Gastrocnemius medialis (tissue), 4 donors: ENCODE results near the gene PGC. TPM values are rescaled to one million over a fixed set of nuclear protein-coding genes. Genes with fewer than 3 reads are reported as not detected.

Source experiments
- ATAC-seq, 2 donors: fragments of 150-250 bp; one replicate each; pipeline ENCODE4 v1.9.1; 2016
- DNase-seq, 2 donors: peaks; one replicate each; pipeline ENCODE4 v3.0.0-alpha.2; 2019
- H3K27ac ChIP-seq, 4 donors: fragments of 200-600 bp; sonication (generic); 1 replicate in 1 of 4; 2 replicates in 3 of 4; pipeline ENCODE4 v1.5.1; 2016 to 2018; ENCODE audit warnings: mild to moderate bottlenecking in 2 of 4, moderate library complexity in 1 of 4
- H3K27me3 ChIP-seq, 3 donors: fragments of 200-600 bp; sonication (generic) in 2 of 3; 1 replicate in 1 of 3; 2 replicates in 2 of 3; pipeline versions ENCODE4 v1.5.1 to v1.6.0; 2016 to 2019; ENCODE audit warnings: mild to moderate bottlenecking in 1 of 3, moderate library complexity in 1 of 3
- H3K36me3 ChIP-seq, 2 donors: fragments of 200-600 bp; sonication (generic) in 1 of 2; one replicate each; pipeline ENCODE4 v1.5.1; 2017 to 2018
- H3K4me1 ChIP-seq, 2 donors: fragments of 200-600 bp; sonication (generic) in 1 of 2; one replicate each; pipeline ENCODE4 v1.5.1; 2016 to 2017; ENCODE audit warnings: mild to moderate bottlenecking in 2 of 2
- H3K4me3 ChIP-seq, 4 donors: fragments of 200-600 bp; sonication (generic) in 3 of 4; 1 replicate in 1 of 4; 2 replicates in 3 of 4; pipeline ENCODE4 v1.5.1; 2016 to 2019; ENCODE audit warnings: mild to moderate bottlenecking in 2 of 4
- H3K9me3 ChIP-seq, 3 donors: fragments of 200-600 bp; sonication (generic) in 2 of 3; 1 replicate in 1 of 3; 2 replicates in 2 of 3; pipeline ENCODE4 v1.5.1; 2016 to 2019
- POLR2A ChIP-seq, 2 donors: fragments of 450-650 bp; IDR thresholded peaks; one replicate each; pipeline ENCODE4 v1.6.1; 2017; ENCODE audit warnings: antibody characterized with exemption in 2 of 2, mild to moderate bottlenecking in 2 of 2, moderate library complexity in 2 of 2
- in situ Hi-C, 4 donors: fragments of 200-750 bp; cut with MboI; loops; one replicate each; pipeline versions ENCODE4 v1.15.0 to v1.8.0; 2017; ENCODE audit warnings: low sequenced_read_pairs in 4 of 4
- intact Hi-C: fragments of 100-400 bp; cut with DNase I; formaldehyde crosslinking; loops from one replicate; pipeline ENCODE4 v1.15.1; 2023; ENCODE audit warnings: low total_unique reads
- total RNA-seq, 4 donors: library from RNA; depleted of rRNA; stranded (reverse); fragments of >200 nt; gene quantifications; one replicate each; pipeline versions ENCODE4 v1.1.0 to v1.2.3, GENCODE V29; 2016
- TF ChIP-seq, protein P1 (sequence below), 5 experiments: fragments of 450-650 bp in 3 of 5; fragments of 200-600 bp in 2 of 5; sonication (generic) in 2 of 5; IDR thresholded peaks in 4 of 5; conservative IDR thresholded peaks in 1 of 5; 1 replicate in 4 of 5; 2 replicates in 1 of 5; pipeline ENCODE4 v1.5.1; 2016 to 2019; ENCODE audit warnings: antibody characterized with exemption in 5 of 5, mild to moderate bottlenecking in 3 of 5, moderate library complexity in 3 of 5

PGC gene
- total RNA-seq, 4 donors from 2014 or later = not detected

DNA sequence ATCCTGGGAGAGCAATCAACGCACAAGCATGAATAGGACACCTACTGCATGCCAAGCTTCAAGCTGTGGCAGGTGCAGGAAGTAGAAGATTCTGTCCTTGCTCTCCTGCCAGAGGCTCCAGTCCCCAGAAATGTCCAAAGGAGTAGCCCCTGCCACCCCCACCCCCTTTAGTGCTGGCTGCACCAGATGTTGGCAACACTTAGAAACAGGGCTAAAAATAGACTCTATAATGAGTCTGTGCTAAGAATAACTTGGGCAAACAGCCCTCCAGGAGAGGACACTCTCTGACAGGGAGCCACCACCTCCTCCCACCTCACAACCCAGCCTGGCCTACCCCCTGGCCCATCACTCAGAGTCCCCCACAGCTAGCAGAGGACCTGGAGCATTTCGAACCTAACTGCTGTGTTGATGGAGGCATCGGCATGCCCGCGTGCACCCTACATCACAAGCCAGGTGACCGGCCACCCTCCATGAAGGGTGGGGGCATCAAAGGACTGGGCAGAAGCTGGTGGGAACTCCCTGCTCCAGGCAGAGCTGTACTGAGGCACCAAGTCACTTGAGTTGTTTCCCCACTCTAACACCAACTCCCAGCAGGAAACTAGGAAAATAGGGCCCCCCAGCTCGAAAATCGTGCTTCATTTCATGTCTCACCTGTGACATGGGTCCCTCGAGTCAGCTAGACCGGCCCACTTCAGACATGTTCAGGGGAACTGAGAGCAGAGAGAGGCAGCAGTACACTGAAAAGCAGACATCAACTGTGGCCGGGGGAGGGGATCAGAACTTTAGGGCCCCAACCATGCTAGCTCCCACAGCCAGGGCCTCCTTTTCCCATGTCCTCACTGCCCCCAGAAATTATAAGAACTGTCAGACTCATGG is 30.4 kb downstream of the PGC start:
- no peaks in the 10 kb centered on the region for H3K36me3 ChIP-seq
- peak; percentile 32 to 57 for TF ChIP-seq POLR2A (IDR thresholded peaks at IDR 0.05)
- TF ChIP-seq, protein P1, sequence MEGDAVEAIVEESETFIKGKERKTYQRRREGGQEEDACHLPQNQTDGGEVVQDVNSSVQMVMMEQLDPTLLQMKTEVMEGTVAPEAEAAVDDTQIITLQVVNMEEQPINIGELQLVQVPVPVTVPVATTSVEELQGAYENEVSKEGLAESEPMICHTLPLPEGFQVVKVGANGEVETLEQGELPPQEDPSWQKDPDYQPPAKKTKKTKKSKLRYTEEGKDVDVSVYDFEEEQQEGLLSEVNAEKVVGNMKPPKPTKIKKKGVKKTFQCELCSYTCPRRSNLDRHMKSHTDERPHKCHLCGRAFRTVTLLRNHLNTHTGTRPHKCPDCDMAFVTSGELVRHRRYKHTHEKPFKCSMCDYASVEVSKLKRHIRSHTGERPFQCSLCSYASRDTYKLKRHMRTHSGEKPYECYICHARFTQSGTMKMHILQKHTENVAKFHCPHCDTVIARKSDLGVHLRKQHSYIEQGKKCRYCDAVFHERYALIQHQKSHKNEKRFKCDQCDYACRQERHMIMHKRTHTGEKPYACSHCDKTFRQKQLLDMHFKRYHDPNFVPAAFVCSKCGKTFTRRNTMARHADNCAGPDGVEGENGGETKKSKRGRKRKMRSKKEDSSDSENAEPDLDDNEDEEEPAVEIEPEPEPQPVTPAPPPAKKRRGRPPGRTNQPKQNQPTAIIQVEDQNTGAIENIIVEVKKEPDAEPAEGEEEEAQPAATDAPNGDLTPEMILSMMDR (IDR thresholded peaks at IDR 0.05 in 4 of 5, conservative IDR thresholded peaks at IDR 0.05 in 1 of 5) = no peak
- intact Hi-C loops (no loop called here), in situ Hi-C loops (no loop called here)
- no peaks in the 10 kb centered on the region for H3K9me3 ChIP-seq
- ATAC-seq = peak; percentile 52 to 55
- DNase-seq = peak; percentile 71 to 80
- H3K27me3 ChIP-seq = no peaks in the 10 kb centered on the region
- H3K27ac ChIP-seq = peak overlapping the region; percentile 97 to 99 (median 98)
- no peak overlapping the region for H3K4me3 ChIP-seq
- peaks cover 99 to 100% of the 10 kb centered on the region in 2 donors for H3K4me1 ChIP-seq

DNA sequence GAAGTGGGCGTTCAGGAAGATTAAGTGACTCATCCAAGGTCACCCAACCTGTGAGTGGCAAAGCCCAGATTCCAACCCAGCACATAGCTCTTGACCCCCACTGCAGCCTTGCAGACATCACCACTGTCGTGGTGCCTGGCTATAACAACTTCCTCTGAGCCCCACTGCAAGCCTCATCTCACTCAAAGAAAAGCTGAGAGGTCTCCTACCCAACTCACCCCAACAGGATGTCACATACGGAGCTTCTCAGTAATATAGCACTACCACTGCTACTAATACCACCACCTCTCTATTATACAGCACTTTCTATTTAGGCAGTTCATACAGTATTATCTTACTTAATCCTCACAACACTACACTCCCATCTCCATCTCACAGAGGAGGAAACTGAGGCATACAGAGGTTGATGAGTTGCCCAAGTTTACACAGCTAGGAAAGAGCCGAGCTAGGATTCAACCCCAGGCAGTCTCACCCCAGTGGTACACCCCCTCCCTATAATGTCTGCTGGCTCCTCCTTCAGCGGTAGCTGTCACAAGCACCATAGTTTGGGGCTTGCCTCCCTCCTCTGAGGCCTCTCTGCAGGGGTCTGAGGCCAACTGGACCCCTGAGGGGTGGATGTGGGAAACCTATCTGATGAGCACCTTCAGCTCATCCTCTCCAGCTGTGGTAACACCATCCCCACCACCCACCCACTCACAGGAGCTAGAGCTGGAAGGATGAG is 31.2 kb downstream of the PGC start:
- intact Hi-C loops (no loop called here), in situ Hi-C loops (no loop called here)
- DNase-seq (no peak), ATAC-seq (no peak)
- Histone ChIP-seq H3K27ac (peak overlapping the region; percentile 97 to 99 (median 98)), H3K36me3 (no peaks in the 10 kb centered on the region), H3K4me3 (no peak overlapping the region), H3K9me3 (no peaks in the 10 kb centered on the region), H3K4me1 (peaks cover 100% of the 10 kb centered on the region in 2 donors), H3K27me3 (no peaks in the 10 kb centered on the region)
- TF ChIP-seq, protein P1 (IDR thresholded peaks at IDR 0.05 in 4 of 5, conservative IDR thresholded peaks at IDR 0.05 in 1 of 5) = no peak

DNA sequence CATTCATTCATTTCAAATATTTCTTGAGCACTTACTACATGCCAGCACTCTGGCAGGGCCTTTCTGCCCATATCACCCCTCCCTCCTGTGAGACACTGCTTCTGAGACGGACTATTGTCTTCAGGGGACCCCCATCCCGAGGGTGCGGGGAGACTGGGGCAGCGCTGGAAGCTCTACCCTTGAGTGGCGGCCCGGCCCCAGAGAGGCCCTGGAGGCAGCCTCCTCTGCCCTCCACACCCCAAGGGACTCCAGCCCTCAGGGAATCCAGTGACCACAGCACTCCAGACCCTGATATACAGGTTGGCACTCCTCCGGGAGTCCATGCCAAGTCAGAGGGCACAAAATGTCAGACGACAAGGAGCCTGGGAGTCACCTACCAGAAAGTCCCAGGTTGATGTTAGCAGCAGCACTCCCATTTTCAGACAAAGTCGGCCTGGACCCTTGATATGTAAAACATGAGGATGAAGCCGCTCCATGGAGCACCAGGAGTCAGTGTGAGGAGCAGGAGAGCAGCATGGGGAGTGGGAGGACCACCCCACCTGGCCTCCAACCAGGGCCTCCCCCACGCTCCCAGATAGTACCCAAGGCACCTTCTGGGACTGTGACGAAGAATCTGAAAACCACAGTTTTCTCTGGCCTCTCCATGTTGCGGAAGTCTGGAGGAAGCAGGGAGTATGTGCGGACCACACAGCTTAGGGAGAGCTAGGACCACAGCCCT is 32.5 kb downstream of the PGC start:
- ATAC-seq = no peak
- in situ Hi-C loops = no loop called here
- no peak for DNase-seq
- TF ChIP-seq, protein P1 (IDR thresholded peaks at IDR 0.05 in 4 of 5, conservative IDR thresholded peaks at IDR 0.05 in 1 of 5) = no peak
- no peak for TF ChIP-seq POLR2A (IDR thresholded peaks at IDR 0.05)
- H3K36me3 ChIP-seq = no peaks in the 10 kb centered on the region
- no peaks in the 10 kb centered on the region for H3K9me3 ChIP-seq
- no peak overlapping the region for H3K4me3 ChIP-seq
- intact Hi-C loops = no loop called here
- peak overlapping the region; percentile 97 to 99 (median 98) for H3K27ac ChIP-seq
- H3K27me3 ChIP-seq = no peaks in the 10 kb centered on the region
- peaks cover 100% of the 10 kb centered on the region in 2 donors for H3K4me1 ChIP-seq

DNA sequence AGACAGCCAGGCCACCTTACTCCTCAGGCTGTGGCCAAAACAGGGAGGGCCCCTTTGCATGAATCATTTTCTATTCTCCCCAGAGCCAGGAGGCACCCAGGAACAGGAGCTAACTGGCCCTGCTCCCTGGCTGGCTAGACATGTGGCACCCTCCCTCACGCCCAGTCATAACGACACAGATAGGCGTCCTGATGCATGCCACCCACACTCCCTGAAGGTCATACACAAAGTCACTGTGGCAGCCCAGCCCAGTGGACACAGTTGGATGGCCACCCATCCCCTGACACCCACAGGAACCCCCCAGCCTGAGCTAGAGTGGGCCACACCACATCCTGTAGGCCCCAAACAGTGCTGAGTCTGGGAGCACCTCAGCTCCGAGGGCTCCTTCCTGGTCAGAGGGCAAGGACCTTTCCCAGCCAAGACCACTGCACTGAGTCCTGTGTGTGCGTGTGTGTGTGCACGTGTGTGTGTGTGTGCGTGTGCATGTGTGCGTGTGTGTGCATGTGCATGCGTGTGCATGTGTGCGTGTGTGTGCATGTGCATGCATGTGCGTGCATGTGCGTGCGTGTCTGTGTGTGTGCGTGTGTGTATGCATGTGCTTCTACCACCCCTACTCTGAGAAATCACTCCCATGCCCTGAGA is 33.4 kb downstream of the PGC start:
- no peak for TF ChIP-seq POLR2A (IDR thresholded peaks at IDR 0.05)
- TF ChIP-seq, protein P1 (IDR thresholded peaks at IDR 0.05 in 4 of 5, conservative IDR thresholded peaks at IDR 0.05 in 1 of 5) = no peak
- peak; percentile 89 to 96 for DNase-seq
- Histone ChIP-seq H3K4me3 (no peak overlapping the region), H3K36me3 (no peaks in the 10 kb centered on the region), H3K9me3 (no peaks in the 10 kb centered on the region), H3K27me3 (no peaks in the 10 kb centered on the region), H3K27ac (peak overlapping the region; percentile 97 to 99 (median 98)), H3K4me1 (peaks cover 100% of the 10 kb centered on the region in 2 donors)
- intact Hi-C loops (loop anchor here (1.0 kb wide), 1 partner anchor 11 kb away; no protein-coding TSS in a partner anchor), in situ Hi-C loops (no loop called here)
- peak; percentile 58 to 62 for ATAC-seq
